ENCODE data around the gene CEND1.

DNA sequence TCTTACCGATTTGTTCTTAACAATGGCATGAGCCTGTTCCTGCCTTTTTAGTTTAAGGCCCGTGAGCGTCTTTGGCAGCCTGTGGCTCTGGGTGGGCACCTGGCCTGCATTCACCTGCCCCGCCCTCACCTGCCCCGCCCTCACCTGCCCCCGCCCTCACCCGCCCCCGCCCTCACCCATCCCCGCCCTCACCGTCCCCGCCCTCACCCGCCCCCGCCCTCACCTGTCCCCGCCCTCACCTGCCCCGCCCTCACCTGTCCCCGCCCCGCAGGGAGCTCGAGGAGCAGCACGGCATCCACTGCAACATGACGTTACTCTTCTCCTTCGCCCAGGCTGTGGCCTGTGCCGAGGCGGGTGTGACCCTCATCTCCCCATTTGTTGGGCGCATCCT, 26.8 kb downstream of the CEND1 start:
- TF ChIP-seq CTCF (conservative IDR thresholded peaks at IDR 0.05; ENCODE audit: low read depth, low read length): no peak
- no peak for TF ChIP-seq POLR2A (IDR thresholded peaks at IDR 0.05; ENCODE audit: low read depth, low read length)
- TF ChIP-seq MAFK (IDR thresholded peaks at IDR 0.05; ENCODE audit: low read depth, low read length): no peak
- TF ChIP-seq, protein P1, sequence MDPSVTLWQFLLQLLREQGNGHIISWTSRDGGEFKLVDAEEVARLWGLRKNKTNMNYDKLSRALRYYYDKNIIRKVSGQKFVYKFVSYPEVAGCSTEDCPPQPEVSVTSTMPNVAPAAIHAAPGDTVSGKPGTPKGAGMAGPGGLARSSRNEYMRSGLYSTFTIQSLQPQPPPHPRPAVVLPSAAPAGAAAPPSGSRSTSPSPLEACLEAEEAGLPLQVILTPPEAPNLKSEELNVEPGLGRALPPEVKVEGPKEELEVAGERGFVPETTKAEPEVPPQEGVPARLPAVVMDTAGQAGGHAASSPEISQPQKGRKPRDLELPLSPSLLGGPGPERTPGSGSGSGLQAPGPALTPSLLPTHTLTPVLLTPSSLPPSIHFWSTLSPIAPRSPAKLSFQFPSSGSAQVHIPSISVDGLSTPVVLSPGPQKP (IDR thresholded peaks at IDR 0.05; ENCODE audit: borderline replicate concordance, low read depth, low read length): no peak
- no peak for TF ChIP-seq RFX5 (IDR thresholded peaks at IDR 0.05; ENCODE audit: low read depth, low read length)
- TF ChIP-seq CEBPB (IDR thresholded peaks at IDR 0.05; ENCODE audit: low read depth, low read length): no peak
- TF ChIP-seq, protein P2, sequence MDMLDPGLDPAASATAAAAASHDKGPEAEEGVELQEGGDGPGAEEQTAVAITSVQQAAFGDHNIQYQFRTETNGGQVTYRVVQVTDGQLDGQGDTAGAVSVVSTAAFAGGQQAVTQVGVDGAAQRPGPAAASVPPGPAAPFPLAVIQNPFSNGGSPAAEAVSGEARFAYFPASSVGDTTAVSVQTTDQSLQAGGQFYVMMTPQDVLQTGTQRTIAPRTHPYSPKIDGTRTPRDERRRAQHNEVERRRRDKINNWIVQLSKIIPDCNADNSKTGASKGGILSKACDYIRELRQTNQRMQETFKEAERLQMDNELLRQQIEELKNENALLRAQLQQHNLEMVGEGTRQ (IDR thresholded peaks at IDR 0.05; ENCODE audit: low read depth, low read length): no peak
- no peak for TF ChIP-seq FOS (IDR thresholded peaks at IDR 0.05; ENCODE audit: low read depth, low read length)
- no peak for TF ChIP-seq MAZ (IDR thresholded peaks at IDR 0.05; ENCODE audit: borderline replicate concordance, low read depth, low read length)

Measured in IMR-90 (cell line).